Brain microvascular endothelial cell (primary cell): ENCODE measurements around the gene CD59.

ENCODE experiments used
- DNase-seq: peaks from one replicate; pipeline ENCODE4 v3.0.0-alpha.2; 2020
- H3K27ac ChIP-seq: fragments of 250-450 bp; sonication (Bioruptor Pico); 2 replicates; pipeline ENCODE4 v1.5.1; 2020; ENCODE audit warnings: mild to moderate bottlenecking, moderate library complexity
- H3K27me3 ChIP-seq: fragments of 250-450 bp; sonication (Bioruptor Pico); replicated peaks from 2 replicates; pipeline ENCODE4 v1.5.1; 2020; ENCODE audit warnings: mild to moderate bottlenecking
- H3K36me3 ChIP-seq: fragments of 250-450 bp; sonication (Bioruptor Pico); replicated peaks from 2 replicates; pipeline ENCODE4 v1.5.1; 2020; ENCODE audit warnings: mild to moderate bottlenecking
- H3K4me3 ChIP-seq: 2 replicates; pipeline ENCODE4 v1.5.1; 2011; ENCODE audit warnings: low read depth, mild to moderate bottlenecking, control low read depth, low read length, moderate library complexity
- CTCF ChIP-seq: IDR thresholded peaks from 2 replicates; pipeline ENCODE4 v1.5.1; 2011; ENCODE audit warnings: low read depth, mild to moderate bottlenecking, moderate library complexity, low read length, control low read depth, inconsistent platforms; ENCODE audit errors: missing control alignments
- in situ Hi-C: cut with HindIII; loops from 2 replicates; pipeline ENCODE4 v1.10.0; 2017; ENCODE audit warnings: low sequenced_read_pairs, low pct_ligation_motif_present

CD59 gene

GRCh38 chr11:33657757-33658156 lies 78.5 kb downstream of the CD59 start:
- H3K36me3 ChIP-seq: peaks cover 10% of the 10 kb centered on the region
- no peak overlapping the region for H3K4me3 ChIP-seq
- no peak overlapping the region for H3K27ac ChIP-seq
- in situ Hi-C loops: loop anchor here (25.0 kb wide), 1 partner anchor 295 kb away; no protein-coding TSS in a partner anchor
- DNase-seq: no peak
- TF ChIP-seq CTCF: no peak
- no peaks in the 10 kb centered on the region for H3K27me3 ChIP-seq

DNA sequence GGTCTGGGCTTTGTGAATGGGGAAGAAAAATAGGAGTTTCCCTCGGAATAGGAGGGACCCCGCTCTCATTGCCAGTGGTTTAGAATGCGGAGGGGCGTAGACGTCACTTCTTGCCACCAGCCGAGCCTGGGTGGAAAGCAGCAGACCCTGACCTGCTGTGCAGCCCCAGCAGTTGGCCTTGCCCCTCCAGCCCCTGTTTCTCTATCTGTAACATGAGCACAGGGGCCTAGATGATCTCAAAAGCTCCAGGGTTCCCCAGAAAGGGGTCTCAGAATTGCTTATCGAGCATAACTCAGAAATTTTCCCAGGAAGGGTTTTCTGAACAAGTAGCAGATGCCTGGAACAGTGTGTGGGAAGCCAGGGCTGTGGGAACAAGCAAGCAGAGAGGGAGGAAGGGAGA lies 79.5 kb downstream of the CD59 start:
- no peaks in the 10 kb centered on the region for H3K27me3 ChIP-seq
- H3K4me3 ChIP-seq: no peak overlapping the region
- in situ Hi-C loops: loop anchor here (25.0 kb wide), 1 partner anchor 294 kb away; no protein-coding TSS in a partner anchor
- no peak for TF ChIP-seq CTCF
- DNase-seq: no peak
- peaks cover 10% of the 10 kb centered on the region for H3K36me3 ChIP-seq
- H3K27ac ChIP-seq: no peak overlapping the region

DNA sequence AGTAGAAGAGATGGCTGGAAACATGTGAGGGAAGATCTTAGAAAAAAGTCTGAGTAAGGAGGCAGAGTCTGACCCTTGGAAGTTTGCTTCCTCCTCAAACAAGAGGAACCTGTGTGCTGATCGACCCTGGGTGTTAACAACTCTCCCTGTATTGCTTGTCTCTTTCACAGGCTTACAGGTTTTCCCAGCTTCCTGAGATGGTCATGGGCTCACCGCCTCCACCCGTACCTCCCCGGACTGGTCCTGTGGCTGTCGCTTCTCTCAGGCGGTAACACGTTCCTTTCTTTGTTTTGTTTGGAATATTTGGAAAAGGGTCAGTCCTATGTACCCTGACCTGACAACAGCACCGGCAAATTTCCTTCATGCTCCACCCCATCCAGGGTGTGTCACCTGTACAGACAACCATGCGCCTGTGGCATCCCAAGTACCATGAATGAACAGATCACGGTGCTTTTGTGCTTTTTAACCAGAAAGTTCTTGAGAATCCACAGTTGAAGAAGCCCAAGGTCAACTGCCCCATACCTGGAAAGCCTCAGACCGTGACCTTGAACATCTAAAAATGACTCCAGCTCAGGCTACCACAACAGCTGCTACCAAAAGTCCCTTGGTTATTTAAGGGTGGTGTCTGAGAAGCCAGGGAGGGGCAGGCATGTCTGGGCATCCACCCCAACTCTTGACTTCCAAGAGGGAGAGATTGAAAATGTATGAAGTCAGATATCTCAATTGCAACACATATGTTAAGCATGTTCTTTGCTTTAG lies 80.2 kb downstream of the CD59 start:
- H3K27ac ChIP-seq: no peak overlapping the region
- no peaks in the 10 kb centered on the region for H3K27me3 ChIP-seq
- no peak for DNase-seq
- in situ Hi-C loops: loop anchor here (25.0 kb wide), 1 partner anchor 294 kb away; no protein-coding TSS in a partner anchor
- no peak for TF ChIP-seq CTCF
- H3K36me3 ChIP-seq: peaks cover 10% of the 10 kb centered on the region
- no peak overlapping the region for H3K4me3 ChIP-seq

DNA sequence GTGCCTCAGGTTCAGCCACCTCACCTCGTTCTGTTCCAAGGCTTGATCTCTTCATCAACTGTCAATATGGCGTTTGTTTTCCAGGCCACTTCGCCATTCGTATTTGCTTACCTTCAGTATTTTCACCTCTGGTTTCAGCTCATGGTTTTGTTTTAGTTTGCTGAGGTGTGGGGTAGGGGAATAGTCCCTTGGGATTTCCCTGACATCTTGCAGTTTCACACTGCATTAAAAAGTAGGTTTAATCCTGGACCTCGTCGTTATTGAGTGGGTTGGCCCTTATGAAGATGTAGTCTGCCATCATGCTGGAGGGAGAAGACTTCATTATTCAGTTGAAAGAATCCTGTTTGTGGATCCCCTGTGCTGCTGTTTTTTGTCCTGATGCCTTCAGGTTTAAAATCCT lies 81.6 kb downstream of the CD59 start:
- TF ChIP-seq CTCF: no peak

More for the DNA sequence above, 81.6 kb downstream of the CD59 start:
- Histone ChIP-seq H3K27ac (no peak overlapping the region), H3K27me3 (no peaks in the 10 kb centered on the region), H3K36me3 (peaks cover 10% of the 10 kb centered on the region), H3K4me3 (no peak overlapping the region)
- DNase-seq: no peak
- in situ Hi-C loops: loop anchor here (25.0 kb wide), 1 partner anchor 292 kb away; no protein-coding TSS in a partner anchor
